Activated naive CD4-positive, alpha-beta T cell treated with anti-CD3 and anti-CD28 coated beads, Interleukin-2, amount 50 U/mL, for 72 hours (primary cell): ENCODE measurements around the gene ADAMTS8. TPM values are rescaled to one million over a fixed set of nuclear protein-coding genes. Genes with fewer than 3 reads are reported as not detected.
A peak's percentile ranks its signal among the peaks of the same experiment; 100 is the strongest.

Source experiments
- ATAC-seq, 2 donors: fragments of 150-1000 bp; cut with Tn5 transposase; 2 replicates each; pipeline ENCODE4 v1.10.0; 2021; ENCODE audit warnings: mild to moderate bottlenecking in 2 of 2, moderate library complexity in 2 of 2
- DNase-seq, 2 donors: peaks; one replicate each; pipeline ENCODE4 v3.0.0; 2021 to 2022; ENCODE audit warnings: low spot score in 2 of 2
- H3K27ac Mint-ChIP-seq, 2 donors: one replicate each; pipeline ENCODE4 v1.8.0; 2022; ENCODE audit warnings: mild to moderate bottlenecking in 2 of 2, mixed read lengths in 2 of 2
- H3K36me3 Mint-ChIP-seq, 2 donors: one replicate each; pipeline ENCODE4 v1.8.0; 2022; ENCODE audit warnings: mixed read lengths in 2 of 2
- H3K9me3 Mint-ChIP-seq, 2 donors: one replicate each; pipeline ENCODE4 v1.8.0; 2022; ENCODE audit warnings: mixed read lengths in 2 of 2
- total RNA-seq, 2 donors: library from RNA; stranded (reverse); gene quantifications; one replicate each; pipeline ENCODE4 v1.2.3, GENCODE V29; 2022

Gene ADAMTS8
- total RNA-seq, 2 donors from 2014 or later = not detected

- peak in 1 of 2 donors; percentile 20 for DNase-seq
- H3K36me3 Mint-ChIP-seq = no peaks in the 10 kb centered on the region
- H3K27ac Mint-ChIP-seq = no peak overlapping the region
- no peaks in the 10 kb centered on the region for H3K9me3 Mint-ChIP-seq
- no peak for ATAC-seq
Observed at GRCh38 chr11:130467116-130467900, 38.9 kb upstream of the ADAMTS8 start.

GRCh38 chr11:130465263-130465662 lies 36.9 kb upstream of the ADAMTS8 start:
- DNase-seq (no peak), ATAC-seq (no peak)
- Mint-ChIP-seq H3K27ac (no peak overlapping the region), H3K36me3 (no peaks in the 10 kb centered on the region), H3K9me3 (no peaks in the 10 kb centered on the region)

GRCh38 chr11:130464291-130464812 lies 35.9 kb upstream of the ADAMTS8 start:
- Mint-ChIP-seq H3K9me3 (no peaks in the 10 kb centered on the region), H3K27ac (no peak overlapping the region), H3K36me3 (no peaks in the 10 kb centered on the region)
- no peak for ATAC-seq
- no peak for DNase-seq

GRCh38 chr11:130462931-130463330 lies 34.5 kb upstream of the ADAMTS8 start:
- Mint-ChIP-seq H3K27ac (no peak overlapping the region), H3K9me3 (no peaks in the 10 kb centered on the region), H3K36me3 (no peaks in the 10 kb centered on the region)
- no peak for DNase-seq
- no peak for ATAC-seq

GRCh38 chr11:130462101-130462885 lies 33.9 kb upstream of the ADAMTS8 start:
- H3K27ac Mint-ChIP-seq = no peak overlapping the region
- H3K9me3 Mint-ChIP-seq = no peaks in the 10 kb centered on the region
- H3K36me3 Mint-ChIP-seq = no peaks in the 10 kb centered on the region
- DNase-seq = no peak
- no peak for ATAC-seq

GRCh38 chr11:130459521-130459920 lies 31.1 kb upstream of the ADAMTS8 start:
- Mint-ChIP-seq H3K36me3 (no peaks in the 10 kb centered on the region), H3K9me3 (no peaks in the 10 kb centered on the region), H3K27ac (no peak overlapping the region)
- DNase-seq (no peak), ATAC-seq (no peak)

GRCh38 chr11:130458410-130458729 lies 30.0 kb upstream of the ADAMTS8 start:
- Mint-ChIP-seq H3K27ac (no peak overlapping the region), H3K36me3 (no peaks in the 10 kb centered on the region), H3K9me3 (no peaks in the 10 kb centered on the region)
- DNase-seq (no peak), ATAC-seq (no peak)

GRCh38 chr11:130457623-130458409 lies 29.4 kb upstream of the ADAMTS8 start:
- no peak for ATAC-seq
- no peak overlapping the region for H3K27ac Mint-ChIP-seq
- no peak for DNase-seq
- no peaks in the 10 kb centered on the region for H3K36me3 Mint-ChIP-seq
- H3K9me3 Mint-ChIP-seq = no peaks in the 10 kb centered on the region

GRCh38 chr11:130456286-130456685 lies 27.9 kb upstream of the ADAMTS8 start:
- no peaks in the 10 kb centered on the region for H3K9me3 Mint-ChIP-seq
- H3K27ac Mint-ChIP-seq = no peak overlapping the region
- no peak for ATAC-seq
- no peaks in the 10 kb centered on the region for H3K36me3 Mint-ChIP-seq
- DNase-seq = no peak

- Mint-ChIP-seq H3K27ac (no peak overlapping the region), H3K9me3 (no peaks in the 10 kb centered on the region)
- ATAC-seq = no peak
Observed at GRCh38 chr11:130455483-130456127, 27.2 kb upstream of the ADAMTS8 start.

GRCh38 chr11:130454491-130455252 lies 26.3 kb upstream of the ADAMTS8 start:
- ATAC-seq (no peak), DNase-seq (no peak)
- Mint-ChIP-seq H3K9me3 (no peaks in the 10 kb centered on the region), H3K36me3 (no peaks in the 10 kb centered on the region), H3K27ac (no peak overlapping the region)

More at GRCh38 chr11:130455483-130456127, 27.2 kb upstream of the ADAMTS8 start:
- no peak for DNase-seq
- no peaks in the 10 kb centered on the region for H3K36me3 Mint-ChIP-seq

- no peak for DNase-seq
- H3K9me3 Mint-ChIP-seq = no peaks in the 10 kb centered on the region
Observed at GRCh38 chr11:130452940-130453339, 24.5 kb upstream of the ADAMTS8 start.

GRCh38 chr11:130452176-130452575 lies 23.8 kb upstream of the ADAMTS8 start:
- H3K27ac Mint-ChIP-seq = no peak overlapping the region
- no peaks in the 10 kb centered on the region for H3K36me3 Mint-ChIP-seq
- no peak for DNase-seq
- H3K9me3 Mint-ChIP-seq = no peaks in the 10 kb centered on the region
- ATAC-seq = no peak

More at GRCh38 chr11:130452940-130453339, 24.5 kb upstream of the ADAMTS8 start:
- H3K27ac Mint-ChIP-seq = no peak overlapping the region
- no peaks in the 10 kb centered on the region for H3K36me3 Mint-ChIP-seq
- ATAC-seq = no peak

GRCh38 chr11:130451231-130452019 lies 23.0 kb upstream of the ADAMTS8 start:
- Mint-ChIP-seq H3K27ac (no peak overlapping the region), H3K36me3 (no peaks in the 10 kb centered on the region), H3K9me3 (no peaks in the 10 kb centered on the region)
- DNase-seq = no peak
- ATAC-seq = no peak
